ENCODE data around the gene DUSP14.

Gene DUSP14

DNA sequence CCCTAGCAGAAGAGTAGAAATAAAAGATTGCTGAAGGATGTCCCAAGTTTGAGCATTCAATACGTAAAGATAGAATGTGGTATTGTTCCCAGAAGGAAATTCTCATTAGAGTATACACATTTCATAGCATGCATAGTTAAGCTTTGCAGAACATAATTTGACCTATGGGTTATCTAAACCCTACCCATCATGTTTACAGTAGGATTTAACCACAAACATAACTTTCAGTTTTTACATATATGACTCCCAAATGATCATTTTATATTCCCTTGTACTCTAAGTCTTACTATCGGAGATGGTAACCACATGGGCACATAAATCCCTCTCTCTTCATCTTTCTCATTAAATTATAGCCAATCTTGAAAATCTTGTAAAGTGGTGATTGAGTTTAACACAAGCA is 68.6 kb downstream of the DUSP14 start:
- no peak for DNase-seq (ENCODE audit: low read depth in 2 of 2)

DNA sequence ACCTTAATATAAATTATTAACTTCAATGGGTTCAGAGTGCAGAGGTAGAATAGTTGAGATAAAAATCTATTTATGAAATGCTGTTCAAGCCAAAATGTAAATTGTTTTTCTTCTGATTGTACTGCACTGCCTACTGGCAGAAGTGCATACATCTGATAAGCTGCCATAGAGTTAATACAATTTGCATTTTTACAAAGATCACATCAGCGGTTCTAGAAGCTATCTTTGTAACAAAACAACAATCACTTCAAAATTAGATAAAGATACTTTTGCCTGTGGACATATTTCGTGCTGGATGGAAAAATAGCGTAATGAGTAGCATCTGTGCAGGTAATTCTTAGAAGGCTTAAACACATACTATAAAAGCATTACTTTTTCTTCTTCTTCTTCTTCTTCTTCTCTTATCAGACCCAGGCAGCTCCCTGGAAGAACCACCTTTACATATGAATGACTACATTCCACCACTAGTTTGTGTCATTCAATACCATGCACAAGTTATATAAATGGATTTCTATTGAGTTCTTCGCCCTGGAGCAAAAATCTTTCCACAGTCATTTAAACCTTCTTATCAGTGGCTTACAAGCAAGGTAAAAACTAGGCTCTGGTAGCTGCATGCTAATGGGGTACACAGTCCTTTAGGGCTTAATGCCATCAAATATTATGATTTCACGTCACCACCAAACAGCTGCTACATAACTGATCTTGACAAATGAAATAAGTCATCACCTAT is 72.5 kb downstream of the DUSP14 start:
- no peak for DNase-seq (ENCODE audit: low read depth in 2 of 2)

Data from stimulated activated CD8-positive, alpha-beta memory T cell treated with anti-CD3 and anti-CD28 coated beads, Interleukin-7, amount 100 ng/mL, for 1 hour (primary cell).